ENCODE measurements around the gene APBA2.
"Not testable (repeated sequence)": the region's sequence is repeated elsewhere in the genome, so short reads cannot be mapped to it uniquely, and the experiment has no call there.

The APBA2 gene

DNA sequence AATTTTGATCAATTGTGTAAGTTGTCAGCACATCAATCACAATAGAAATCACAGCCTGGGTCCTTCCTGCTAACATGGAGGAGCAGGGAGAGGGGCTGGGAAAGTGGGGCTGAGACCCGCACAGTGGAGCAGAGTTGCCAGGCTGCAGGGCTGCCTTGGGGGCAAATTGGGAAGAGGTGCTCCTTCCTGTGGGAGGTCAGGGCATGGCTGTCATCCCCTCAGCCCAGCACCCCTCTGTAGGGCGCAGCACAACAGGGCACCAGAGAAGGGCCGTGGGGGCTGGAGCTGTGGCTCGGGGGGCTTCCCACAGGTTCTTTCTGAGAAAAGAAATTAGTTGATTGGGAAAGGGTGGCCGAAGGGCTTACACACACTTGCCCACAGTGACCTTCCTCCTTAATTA is 257.5 kb downstream of the APBA2 start:
- DNase-seq = no peak

- DNase-seq = no peak
Observed at GRCh38 chr15:29143909-29144635, 258.3 kb downstream of the APBA2 start.

GRCh38 chr15:29149738-29150075 is 263.9 kb downstream of the APBA2 start:
- no peak for DNase-seq

DNA sequence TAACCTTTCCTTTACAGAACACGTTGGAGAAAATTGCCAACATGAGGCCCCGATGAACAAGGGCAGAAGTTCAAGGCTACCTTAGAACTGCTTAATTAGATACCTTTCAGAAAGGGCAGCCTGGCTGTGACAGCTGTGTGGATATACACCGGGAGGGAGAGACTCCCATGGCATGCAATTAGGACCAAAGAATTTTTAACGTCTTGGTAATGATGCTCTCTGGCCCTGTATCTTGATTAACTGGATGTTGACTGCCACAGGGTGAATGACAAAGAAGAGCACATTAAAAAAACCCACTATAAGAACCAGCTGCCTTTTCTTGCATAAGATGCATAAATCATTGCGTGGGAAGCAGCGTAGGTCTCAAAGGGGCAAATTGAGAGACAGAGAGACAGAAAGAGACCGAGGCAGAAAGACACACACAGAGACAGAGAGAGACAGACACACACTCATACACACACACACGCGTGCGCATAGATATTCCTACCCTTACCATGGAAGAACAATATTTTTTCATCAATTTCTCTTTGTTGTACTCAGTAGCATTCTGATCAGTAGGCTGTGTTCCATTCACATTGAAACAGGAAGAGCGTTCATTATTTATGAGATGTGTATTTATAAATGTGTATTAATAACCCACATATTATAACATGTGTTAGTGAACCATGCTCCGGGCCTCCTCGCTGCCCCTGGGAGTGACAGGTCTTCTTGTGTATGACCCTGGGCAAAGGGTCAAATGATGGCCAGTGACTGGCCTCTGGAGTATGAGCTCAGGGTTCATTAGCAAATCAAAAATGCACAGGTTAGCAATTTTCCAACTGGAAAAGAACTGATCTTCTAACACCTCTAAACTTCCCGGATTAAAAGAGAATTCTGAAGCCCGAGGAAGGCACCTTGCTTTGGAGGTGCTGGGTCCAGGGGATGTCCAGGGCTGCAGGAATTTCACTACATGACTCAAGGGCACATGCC is 265.0 kb downstream of the APBA2 start:
- no peak for DNase-seq

DNA sequence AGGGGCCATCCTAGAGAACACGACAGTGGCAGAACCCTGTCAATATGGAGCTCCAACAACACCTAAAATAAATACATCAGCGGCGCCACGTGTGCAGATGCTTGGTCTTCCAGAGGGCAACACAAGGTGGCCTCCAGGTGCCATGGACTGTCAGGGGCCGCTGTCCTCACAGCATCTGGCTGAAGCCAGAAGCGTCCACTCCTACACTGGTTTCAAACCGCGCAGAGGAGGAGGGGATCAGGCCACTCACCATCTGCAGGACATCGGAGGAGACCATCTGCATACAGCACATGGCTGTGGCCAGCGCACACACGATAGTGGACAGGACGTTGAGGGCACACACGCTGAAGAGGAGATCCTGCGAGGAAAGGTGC is 265.7 kb downstream of the APBA2 start:
- no peak for DNase-seq

GRCh38 chr15:29156521-29156920 is 270.7 kb downstream of the APBA2 start:
- no peak for DNase-seq

GRCh38 chr15:29159771-29160455 is 274.1 kb downstream of the APBA2 start:
- DNase-seq = no peak

GRCh38 chr15:29162411-29162810 is 276.6 kb downstream of the APBA2 start:
- no peak for DNase-seq

DNA sequence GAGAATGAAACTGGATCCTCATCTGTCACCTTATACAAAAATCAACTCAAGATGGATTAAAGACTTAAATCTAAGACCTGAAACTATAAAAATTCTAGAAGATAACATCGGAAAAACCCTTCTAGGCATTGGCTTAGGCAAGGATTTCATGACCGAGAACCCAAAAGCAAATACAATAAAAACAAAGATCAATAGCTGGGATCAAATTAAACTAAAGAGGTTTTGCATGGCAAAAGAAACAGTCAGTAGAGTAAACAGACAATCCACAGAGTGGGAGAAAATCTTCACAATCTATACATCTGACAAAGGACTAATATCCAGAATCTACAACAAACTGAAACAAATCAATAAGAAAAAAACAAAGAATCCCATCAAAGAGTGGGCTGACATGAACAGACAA is 281.3 kb downstream of the APBA2 start:
- not testable (repeated sequence) for DNase-seq
